Mucosa of gallbladder (tissue), 1 donor: ENCODE measurements around the gene GDF15. TPM values are rescaled to one million over a fixed set of nuclear protein-coding genes. Genes with fewer than 3 reads are reported as not detected.
A peak's percentile ranks its signal among the peaks of the same experiment; 100 is the strongest.
"Not testable (repeated sequence)": the region's sequence is repeated elsewhere in the genome, so short reads cannot be mapped to it uniquely, and the experiment has no call there.

Experiments used
- DNase-seq: peaks from one replicate; pipeline ENCODE4 v3.0.0-alpha.2; 2020; ENCODE audit warnings: low spot score
- total RNA-seq: library from RNA; stranded (reverse); gene quantifications from one replicate; pipeline ENCODE4 v1.2.1, GENCODE V29; 2021
- donor health status: DM: no; HTN: no; CAD: no.

The GDF15 gene, protein sequence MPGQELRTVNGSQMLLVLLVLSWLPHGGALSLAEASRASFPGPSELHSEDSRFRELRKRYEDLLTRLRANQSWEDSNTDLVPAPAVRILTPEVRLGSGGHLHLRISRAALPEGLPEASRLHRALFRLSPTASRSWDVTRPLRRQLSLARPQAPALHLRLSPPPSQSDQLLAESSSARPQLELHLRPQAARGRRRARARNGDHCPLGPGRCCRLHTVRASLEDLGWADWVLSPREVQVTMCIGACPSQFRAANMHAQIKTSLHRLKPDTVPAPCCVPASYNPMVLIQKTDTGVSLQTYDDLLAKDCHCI
- 76.0 TPM for total RNA-seq

- peak; percentile 94 for DNase-seq
Observed at GRCh38 chr19:18385675-18386542, at the start of gene GDF15. Gene GDF15 (plus strand): TSS chr19:18386158. CDS start chr19:18386190, 32 bp downstream.

DNA sequence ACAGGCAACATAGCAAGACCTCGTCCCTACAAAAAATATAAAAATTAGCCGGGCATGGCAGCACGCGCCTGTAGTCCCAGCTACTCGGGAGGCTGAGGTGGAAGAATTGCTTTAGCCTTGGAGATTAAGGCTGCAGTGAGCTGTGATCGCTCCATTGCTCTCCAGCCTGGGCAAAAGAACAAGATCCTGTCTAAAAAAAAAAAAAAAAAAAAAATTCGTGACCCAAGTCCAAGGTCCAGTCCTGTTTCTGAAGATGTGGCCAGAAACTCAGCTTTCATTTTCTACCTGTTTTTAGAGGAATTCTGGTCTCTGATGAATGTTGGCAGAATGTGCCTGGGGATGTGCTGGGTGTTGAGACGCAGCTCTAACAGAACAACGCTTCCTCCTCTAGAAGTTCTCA, 47.4 kb upstream of the GDF15 start:
- DNase-seq = no peak

GRCh38 chr19:18339723-18340122, 46.2 kb upstream of the GDF15 start:
- no peak for DNase-seq

DNA sequence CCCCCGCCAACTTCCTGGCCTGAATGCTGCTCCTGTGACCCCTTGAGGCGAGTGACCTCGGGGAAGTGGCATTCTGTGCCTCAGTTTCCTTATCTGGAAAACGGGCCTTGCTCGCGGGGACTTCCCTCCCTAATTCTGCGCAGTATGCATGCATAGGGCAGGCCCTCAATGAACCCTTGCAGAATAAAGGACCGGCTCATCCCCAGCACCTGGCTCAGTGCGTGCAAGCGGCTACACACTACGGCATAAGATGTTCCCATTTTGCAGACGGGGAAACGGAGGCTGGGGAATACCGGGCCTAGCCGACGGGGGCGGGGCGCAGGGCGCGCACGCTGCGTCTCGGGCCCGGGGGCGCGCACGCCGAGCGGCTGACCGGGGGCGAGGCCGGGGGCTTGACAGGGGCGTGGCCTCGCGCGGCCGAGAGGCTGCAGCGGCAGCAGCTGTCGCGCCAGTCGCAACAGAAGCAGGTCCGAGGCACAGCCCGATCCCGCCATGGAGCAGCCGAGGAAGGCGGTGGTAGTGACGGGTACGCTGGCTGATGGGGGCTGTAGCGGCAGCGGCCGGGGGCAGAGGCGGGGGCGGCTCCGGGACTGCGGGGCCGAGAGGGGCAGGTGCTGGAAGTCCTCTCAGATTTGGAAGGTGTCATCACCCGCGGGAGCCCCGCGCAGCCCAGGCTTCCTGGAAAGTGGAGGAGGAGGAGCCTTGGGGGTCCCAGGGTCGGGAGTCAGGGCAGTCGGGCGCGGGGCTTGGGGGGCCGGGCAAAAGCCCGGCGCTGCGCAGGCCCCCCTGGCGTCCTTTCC, 45.6 kb upstream of the GDF15 start, which contains the start of gene PGPEP1:
TSS of gene PGPEP1 (plus strand) at position 409 of the 800 bp plus-strand sequence. CDS start at position 493, 84 bp downstream.
- peak; percentile 60 for DNase-seq

DNA sequence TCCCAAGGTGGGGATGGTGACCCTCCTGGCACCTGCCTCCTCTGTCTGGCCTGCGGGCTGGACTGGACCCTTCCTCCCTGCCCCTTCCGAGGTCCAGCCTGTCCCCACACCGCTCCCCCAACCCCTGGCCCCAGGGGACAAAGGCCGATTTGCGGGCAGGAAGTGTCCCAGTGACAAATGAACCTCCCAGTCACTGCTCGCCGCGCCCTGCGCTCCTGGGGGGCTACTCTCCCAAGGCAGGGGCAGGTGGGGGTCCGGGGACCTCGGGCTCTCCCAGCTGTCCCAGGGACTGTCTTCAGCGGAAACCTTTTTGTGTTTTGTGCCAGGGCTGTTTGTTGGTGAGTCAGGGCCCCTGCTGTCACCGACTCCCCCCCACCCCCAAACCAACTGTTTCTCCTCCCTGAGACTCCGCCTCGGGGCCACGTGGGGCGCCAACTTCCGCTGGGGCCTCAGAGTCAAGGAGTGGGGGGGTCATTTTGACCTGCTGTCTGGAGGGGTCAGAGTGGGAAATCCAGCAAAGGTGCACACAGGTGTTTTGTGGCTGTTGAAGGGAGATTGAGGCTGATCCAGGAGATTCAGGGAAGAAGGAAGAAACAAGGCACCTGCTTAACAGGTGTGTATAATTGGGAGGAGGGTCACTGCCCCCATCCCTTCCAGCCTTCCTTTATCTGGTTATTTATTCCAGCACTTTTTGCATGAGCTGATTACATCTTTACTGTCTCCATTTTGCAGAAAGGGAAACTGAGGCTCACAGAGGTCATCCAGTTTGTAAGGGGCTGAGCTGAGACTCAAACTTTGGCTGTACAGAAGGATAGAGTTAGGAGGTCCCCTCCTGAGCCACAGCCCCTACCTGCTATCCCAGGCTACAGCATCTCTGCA, 44.7 kb upstream of the GDF15 start:
- DNase-seq = peak; percentile 50

DNA sequence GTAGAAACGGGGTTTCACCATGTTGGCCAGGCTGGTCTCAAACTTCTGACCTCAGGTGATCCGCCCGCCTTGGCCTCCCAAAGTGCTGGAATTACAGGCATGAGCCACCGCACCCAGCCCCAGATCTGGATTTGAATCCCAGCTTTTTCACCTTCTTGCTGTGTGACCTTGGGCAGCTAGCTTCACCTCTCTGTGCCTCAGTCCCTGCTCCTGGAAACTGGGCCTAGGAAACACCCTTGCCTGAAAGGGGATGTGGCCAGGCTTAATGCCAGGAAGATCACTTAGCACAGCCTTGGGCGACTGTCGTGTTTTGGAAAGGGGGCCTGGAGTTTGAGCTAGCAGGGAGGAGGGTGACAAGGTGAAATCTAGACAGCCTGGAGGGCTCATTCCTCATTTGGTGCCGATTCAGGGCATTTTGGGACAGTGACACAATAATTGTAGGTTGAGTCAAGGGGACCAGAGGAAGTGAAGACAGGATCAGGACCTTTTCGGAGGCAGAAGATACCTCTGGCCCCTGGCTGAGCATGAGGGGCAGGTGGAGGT, 43.8 kb upstream of the GDF15 start:
- DNase-seq = no peak

- DNase-seq = no peak
Observed at GRCh38 chr19:18344582-18344950, 41.4 kb upstream of the GDF15 start.

DNA sequence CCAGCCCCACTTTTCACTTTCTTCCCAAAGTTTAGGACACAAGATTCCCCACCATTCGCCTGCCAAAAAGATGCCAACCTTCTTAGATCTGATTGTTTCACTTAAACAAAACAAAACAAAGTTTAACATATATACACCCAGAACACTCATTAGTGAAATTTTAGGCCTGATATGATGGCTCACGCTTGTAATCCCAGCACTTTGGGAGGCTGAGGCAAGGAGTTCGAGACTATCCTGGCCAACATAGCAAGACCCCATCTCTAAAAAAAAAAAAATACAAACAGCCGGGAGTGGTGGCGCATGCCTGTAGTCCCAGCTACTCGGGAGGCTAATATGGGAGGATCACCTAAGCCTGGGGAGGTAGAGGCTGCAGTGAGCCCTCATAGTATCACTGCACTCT, 40.7 kb upstream of the GDF15 start:
- no peak for DNase-seq

- no peak for DNase-seq
Observed at GRCh38 chr19:18346091-18346490, 39.9 kb upstream of the GDF15 start.

DNA sequence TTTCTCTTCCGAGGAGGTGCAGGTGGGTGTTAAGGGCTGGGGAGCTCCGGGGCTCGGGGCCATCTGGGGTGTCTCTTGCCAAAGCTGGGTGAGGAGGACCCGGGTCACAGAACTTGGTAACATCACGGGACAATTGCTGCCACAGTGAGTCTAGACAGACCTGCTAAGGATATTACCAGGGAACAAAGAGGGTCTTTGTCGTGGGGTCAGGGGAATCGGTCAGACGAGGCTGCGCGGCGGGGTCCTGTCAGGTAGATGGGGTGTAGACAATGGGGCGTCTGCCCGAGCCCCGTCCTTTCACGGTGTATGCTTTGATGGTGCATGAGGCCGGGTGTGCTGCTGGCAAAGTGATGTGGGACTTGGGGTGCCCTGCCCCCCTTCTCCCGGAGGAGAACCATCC, 37.8 kb upstream of the GDF15 start:
- no peak for DNase-seq

- DNase-seq = not testable (repeated sequence)
Observed at GRCh38 chr19:18348818-18349339, 37.1 kb upstream of the GDF15 start.

GRCh38 chr19:18349524-18350128, 36.3 kb upstream of the GDF15 start:
- peak; percentile 53 for DNase-seq

DNA sequence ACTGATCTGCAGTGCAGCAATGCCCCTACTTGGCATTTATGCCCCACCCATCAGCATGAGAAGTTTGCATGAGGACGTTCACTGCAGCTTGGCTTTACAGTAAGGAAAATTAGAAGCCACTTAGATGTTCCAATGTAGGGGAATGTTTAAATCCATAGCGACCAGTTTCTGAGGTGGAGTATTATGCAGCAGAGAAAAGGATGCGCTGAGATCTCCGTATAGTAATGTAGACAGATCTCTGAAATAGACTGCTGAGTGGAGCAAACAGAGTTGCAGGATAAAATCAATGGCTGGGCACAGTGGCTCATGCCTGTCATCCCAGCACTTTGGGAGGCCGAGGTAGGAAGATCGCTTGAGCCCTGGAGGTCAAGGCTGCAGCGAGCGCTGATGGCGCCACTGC, 35.5 kb upstream of the GDF15 start:
- no peak for DNase-seq

GRCh38 chr19:18351544-18351943, 34.4 kb upstream of the GDF15 start:
- no peak for DNase-seq

GRCh38 chr19:18353378-18354005, 32.5 kb upstream of the GDF15 start:
- DNase-seq = no peak

- not testable (repeated sequence) for DNase-seq
Observed at GRCh38 chr19:18354743-18355142, 31.2 kb upstream of the GDF15 start.

DNA sequence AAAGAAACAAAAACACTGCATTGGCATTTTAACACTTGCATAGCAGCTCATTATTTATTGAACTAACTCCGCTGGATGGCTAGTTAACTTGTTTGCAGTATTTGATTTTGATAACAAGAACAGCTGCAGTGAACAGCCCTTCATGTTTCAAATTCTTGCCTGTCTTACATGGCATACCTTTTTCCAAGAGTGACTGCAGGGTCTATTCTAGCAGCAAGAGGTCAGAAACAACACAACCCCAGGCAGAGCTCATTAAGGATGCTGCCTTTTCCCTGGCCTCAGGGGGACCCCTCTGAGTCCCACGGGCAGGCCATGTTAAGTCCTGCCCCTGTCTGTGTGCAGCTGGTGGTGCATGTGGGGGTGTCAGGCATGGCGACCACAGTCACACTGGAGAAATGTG, 28.9 kb upstream of the GDF15 start:
- DNase-seq = no peak

DNA sequence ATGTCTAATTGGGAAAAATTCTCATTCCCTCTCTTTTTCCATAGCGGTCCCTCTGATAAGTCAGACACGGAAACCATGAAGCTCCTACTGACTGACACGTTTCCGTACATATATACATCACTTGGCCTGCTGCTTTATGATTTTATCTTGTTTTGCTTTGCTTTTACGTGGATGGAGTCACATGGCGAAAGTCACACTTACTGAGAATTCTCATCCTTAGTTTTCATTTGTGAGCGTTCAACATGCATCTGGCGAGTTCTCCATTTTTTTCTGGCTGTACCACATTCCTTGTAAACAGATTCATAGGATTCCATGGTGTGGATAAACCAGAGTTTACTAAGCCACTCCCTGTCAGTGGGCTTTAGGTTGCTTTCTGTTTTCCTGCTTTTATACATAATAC, 24.3 kb upstream of the GDF15 start:
- DNase-seq = no peak

DNA sequence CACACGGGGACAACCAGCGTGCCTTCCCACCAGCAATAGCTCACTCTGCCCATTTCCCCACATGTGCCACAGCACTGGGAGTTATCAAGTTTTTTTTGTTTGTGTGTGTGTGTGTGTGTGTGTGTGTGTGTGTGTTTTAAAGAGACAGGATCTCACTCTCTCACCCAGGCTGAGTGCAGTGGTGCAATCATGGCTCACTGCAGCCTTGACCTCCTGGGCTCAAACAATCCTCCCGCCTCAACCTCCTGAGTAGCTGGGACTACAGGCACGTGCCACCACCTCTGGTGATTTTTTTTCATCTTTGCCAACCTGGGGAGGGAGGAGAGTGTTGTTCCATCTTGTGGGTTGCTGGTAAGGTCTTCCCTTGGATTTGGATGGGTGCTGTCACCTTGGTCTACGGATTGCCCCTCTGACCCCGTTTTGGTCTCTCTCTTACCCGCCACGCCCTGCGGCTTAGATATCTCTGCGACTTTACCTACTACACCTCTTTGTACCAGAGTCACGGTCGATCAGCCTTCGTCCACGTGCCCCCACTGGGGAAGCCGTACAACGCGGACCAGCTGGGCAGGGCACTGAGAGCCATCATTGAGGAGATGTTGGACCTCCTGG, 22.9 kb upstream of the GDF15 start:
- no peak for DNase-seq
